NCI-H748 (cell line): ENCODE results near the gene TOR1AIP1.
A peak's percentile ranks its signal among the peaks of the same experiment; 100 is the strongest.
"Not testable (repeated sequence)": the region's sequence is repeated elsewhere in the genome, so short reads cannot be mapped to it uniquely, and the experiment has no call there.

Experiments used
- DNase-seq: peaks from one replicate; lab custom pipeline; 2025; ENCODE audit not compliant: unreplicated experiment; lab: John Stamatoyannopoulos, UW

The TOR1AIP1 gene

DNA sequence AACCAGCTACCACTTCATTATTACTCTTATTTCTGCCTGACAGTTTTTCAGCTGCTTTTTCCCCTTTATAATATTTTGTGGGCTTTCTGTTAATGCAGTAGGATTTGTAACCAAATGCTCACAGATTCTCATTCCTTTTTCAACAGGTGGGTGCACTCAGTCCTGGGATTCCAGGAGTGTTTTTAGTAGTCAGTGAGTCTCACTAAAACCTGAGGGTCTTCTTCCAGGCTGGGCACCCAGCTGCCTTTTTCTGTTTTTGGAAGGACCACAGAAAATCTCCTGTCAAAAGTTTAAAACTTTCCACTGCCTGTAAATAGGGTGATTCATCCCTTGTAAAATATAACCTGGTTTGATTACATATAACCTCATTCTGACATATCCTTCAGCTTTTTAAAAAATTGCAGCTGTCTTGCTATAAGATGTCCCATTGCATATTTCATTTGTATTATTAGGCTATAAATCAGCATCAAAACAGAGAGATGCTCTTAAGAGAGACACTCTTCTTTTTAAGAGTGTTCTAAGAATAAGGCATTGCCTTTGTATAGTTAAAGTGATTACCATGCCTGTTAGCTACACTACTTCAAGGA, 55.7 kb downstream of the TOR1AIP1 start:
- DNase-seq: no peak

DNA sequence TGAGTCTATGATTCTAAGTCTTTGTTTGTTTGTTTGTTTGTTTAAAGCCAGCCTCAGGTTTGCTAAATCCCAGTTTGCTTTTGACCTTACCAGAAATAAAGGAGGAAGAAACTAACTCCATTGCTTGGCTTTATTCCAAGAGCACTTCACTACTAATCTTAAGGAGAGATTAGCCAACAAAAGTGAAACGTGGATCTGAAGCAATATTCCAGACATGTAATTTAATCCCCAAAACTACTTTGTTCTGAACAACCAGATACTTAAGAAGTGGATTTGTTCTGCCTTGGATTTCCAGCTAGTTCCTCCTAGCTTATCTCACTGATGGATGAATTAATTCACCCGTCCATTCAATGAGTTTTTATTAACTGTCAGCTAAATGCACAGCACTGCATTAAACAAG, 56.7 kb downstream of the TOR1AIP1 start:
- DNase-seq: no peak

- DNase-seq: no peak
Measured at GRCh38 chr1:179939941-179940340, 57.9 kb downstream of the TOR1AIP1 start.

- no peak for DNase-seq
Measured at GRCh38 chr1:179941454-179941853, 59.4 kb downstream of the TOR1AIP1 start.

DNA sequence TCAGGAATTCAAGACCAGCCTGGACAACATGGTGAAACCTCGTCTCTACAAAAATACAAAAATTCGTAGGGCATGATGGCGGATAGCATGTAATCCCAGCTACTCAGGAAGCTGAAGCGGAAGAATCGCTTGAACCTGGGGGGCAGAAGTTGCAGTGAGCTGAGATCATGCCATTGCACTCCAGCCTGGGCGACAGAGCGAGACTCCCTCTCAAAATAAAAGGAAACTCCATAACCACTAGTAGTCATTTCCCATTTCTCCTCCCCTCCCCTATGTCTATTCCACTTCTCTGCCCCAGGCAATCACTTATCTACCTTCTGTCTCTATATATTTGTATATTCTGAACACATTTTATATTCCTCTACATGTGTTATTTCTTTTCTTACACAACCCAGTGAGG, 68.6 kb downstream of the TOR1AIP1 start:
- no peak for DNase-seq

GRCh38 chr1:179951383-179952144, 69.5 kb downstream of the TOR1AIP1 start:
- no peak for DNase-seq

DNA sequence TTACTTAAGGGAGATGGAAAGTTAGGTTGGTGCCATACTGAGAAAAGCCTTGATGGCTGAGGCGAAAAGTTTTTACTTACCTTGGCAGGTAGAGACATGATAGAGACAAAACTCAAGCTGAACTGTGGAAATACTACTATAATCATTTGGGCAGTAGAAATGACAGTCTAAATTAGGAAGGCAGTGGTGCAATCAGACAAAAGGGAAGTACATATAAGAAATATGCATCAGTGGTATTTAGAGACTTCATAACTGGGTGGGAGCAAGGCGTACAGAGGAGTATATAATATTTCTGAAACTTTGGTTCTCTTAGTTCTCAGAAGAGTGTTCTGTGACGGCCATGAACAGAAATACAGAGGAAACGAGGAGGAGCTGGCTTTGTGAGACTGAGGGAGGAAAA, 70.1 kb downstream of the TOR1AIP1 start:
- DNase-seq: no peak

DNA sequence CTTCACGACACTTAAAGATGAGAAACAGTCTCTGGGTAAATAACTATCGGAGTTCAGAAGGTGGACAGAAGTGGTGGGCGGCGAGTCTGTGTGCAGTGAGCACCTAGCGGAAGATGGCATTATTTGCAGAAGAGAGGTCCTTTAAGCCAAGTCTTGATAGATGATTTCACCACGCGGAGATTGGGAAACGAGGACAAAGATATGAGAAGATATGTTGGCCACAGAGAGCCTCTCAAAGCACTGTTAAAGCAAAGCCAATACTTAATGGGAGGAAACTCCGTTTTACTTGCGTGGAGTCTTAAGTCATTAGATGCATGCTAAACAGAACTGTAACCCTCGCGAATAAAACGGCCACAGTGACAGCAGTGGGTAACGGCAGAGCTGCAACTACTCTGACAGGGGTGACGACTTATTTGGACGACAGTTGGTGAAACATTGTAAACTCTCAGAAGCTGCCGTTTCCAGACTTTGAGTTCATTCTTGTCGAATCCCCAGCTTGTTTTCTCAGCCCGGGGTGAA, 71.9 kb downstream of the TOR1AIP1 start:
- peak; percentile 41 for DNase-seq

DNA sequence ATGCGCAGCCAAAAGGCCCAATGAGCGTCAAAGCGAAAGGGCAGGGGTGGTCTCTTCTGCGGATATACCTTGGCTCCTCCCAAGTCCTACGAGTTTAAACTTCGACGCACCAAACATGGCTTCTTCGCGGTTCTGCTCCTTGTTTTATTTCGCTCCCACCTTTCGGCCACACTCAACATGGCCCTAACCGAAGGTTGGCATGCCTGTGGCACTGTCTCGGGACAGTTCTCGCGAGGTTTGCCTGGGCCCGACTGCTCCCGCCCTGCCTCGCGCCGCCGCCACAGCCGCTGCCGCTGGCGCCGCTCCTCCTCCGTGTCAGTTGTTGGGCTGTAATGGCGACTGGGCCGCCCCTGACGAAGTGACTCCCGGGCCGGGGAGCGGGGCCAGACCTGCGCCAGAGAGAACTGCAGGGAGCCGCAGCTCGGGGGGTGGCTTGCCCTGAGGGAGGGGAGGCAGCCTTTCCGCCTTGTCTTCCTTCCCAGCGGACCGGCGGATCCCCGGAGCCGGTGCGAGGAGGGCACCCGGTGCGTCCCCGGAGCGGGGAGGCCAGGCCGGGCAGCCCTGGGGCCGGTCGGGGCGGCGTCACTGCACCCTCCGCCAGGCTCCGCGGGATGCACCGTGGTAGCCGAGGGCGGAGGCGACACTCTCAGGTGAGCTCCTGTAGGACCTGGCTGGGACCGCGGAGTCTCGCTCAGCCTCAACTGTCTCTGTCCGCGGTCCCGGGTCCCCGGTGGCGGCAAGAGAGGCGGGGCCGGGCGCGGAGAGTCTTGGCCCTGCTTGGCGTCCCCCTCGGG, 72.6 kb downstream of the TOR1AIP1 start, which contains the start of gene CEP350:
CEP350 (plus strand) TSS at position 318 of the 794 bp plus-strand sequence. CDS start 31,372 bp downstream, outside the sequence.
- DNase-seq: peak; percentile 97

DNA sequence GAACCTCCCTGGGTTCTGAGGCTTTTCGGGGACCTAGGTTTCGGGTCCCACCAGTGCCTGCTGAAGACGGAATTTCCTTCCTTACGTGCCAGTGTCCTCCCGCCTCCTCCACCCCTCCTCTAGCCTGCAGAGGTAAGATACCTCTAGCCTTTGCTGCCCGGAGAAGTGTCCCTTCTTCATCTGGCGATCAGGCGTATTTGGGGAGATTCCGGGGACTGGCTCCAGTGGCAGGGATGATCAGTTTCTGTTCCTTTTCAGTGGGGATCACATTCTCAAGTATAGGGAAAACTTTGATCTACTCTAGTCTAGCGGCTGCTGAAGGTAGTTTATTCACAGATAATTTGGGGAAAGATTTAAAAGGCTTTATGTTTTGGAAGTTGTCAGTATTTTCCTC, 73.2 kb downstream of the TOR1AIP1 start:
- peak; percentile 43 for DNase-seq

GRCh38 chr1:179955731-179956130, 73.6 kb downstream of the TOR1AIP1 start:
- peak; percentile 1 for DNase-seq

GRCh38 chr1:179958359-179958758, 76.3 kb downstream of the TOR1AIP1 start:
- no peak for DNase-seq

- not testable (repeated sequence) for DNase-seq
Measured at GRCh38 chr1:179962168-179962567, 80.1 kb downstream of the TOR1AIP1 start.

DNA sequence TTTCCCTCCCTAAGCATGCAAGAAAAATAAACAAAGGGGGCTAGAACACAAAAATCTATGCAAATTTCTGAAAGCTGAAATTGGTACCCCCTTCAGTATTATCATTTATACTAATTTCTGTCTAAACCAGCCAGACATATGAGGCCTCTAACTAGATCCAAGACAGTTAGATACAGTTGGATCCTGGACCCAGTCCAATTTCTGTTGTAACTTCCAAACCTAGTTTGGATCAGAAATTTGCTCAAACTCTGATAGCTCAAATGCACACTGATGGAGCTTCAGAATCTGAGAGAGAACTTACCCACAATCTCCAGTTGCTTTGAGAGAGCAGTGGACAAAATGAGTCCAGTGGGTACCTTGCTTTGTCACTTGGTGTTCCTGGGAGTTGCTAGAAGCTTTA, 84.5 kb downstream of the TOR1AIP1 start:
- no peak for DNase-seq

- DNase-seq: no peak
Measured at GRCh38 chr1:179968284-179968993, 86.4 kb downstream of the TOR1AIP1 start.

DNA sequence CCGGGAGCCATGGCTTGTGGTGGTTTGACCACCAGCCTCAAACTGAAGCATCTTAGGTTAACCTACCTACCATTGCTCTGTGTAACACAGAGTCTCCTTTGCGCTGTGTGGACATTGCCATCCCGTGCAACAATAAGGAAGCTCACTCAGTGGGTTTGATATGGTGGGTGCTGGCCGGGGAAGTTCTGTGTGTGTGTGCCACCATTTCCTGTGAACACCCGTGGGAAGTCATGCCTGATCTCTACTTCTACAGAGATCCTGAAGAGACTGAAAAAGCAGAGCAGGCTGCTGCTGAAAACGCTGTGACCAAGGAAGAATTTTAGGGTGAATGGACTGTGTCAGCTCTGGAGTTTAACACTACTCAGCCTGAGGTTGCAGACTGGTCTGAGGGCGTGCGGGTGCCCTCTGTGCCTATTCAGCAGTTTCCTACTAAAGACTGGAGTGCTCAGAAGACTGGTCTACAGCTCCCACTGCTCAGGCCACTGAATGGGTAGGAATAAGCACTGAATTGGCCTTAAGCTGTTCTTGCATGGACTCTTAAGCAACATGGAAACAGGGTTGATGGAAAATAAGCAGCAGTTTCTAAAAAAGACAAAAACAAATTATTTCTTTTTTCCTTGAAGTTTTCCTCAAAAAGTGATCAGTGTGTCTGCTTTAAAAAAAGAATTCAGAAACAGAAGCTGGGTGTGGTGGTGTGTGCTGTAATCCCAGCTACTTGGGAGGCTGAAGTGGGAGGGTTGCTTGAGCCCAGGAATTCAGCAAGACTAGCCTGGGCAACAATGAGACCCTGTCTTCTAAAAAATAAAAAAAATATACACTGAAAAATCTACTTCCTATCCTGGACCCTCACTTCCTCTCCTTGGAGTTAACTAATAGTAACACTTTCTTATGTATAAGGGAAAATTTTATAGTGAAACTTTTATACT, 87.2 kb downstream of the TOR1AIP1 start:
- no peak for DNase-seq
